ENCODE results near the gene RNU5D-1. TPM values are rescaled to one million over a fixed set of nuclear protein-coding genes. Genes with fewer than 3 reads are reported as not detected.

The RNU5D-1 gene
- total and polyA plus RNA-seq, 10 of the 15 experiments (the other 5 are each of a cell fraction or from before 2014, with no cell fraction given): not detected

DNA sequence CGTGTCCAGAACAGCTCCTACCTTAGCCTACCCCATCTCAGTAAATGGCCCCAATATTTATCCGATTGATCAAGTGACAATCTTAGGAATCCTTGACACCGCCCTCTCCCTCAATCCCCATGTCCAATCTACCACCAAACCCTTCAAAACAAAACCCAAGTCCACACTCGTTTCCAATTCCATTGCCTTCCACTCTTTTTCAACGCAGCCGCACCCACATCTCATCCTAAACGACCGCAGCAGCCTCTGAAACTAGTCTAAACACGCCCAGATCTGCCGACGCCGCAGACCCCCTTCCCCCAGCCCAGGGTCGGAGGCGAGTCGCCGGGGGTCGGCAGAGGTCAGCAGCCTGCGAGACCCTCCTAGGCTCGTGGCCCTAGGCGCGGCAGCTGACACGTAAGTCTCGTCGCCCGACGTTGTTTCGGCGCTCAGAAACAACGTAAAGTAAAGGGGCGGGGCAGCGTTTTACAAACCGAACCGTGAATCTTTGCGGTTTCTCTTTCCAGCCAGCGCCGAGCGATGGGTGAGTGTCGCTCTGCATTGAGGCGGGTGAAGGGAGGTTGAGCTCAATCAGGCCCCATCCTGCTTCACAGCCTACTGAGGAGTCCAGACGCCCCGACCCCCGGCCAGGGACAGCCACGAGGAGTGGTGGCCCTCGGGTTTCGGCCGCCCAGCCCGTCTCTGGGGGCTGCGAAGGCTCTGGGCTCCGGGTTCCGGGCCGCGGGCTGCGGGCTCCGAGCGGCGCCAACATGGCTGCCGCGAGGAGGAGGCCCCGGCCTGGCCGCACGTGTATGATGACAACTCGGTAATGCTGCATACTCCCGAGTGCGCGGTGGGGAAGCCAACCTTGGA lies 44.3 kb upstream of the RNU5D-1 start, which contains the start of gene RPS8 (continued):
- TF ChIP-seq, protein P1, sequence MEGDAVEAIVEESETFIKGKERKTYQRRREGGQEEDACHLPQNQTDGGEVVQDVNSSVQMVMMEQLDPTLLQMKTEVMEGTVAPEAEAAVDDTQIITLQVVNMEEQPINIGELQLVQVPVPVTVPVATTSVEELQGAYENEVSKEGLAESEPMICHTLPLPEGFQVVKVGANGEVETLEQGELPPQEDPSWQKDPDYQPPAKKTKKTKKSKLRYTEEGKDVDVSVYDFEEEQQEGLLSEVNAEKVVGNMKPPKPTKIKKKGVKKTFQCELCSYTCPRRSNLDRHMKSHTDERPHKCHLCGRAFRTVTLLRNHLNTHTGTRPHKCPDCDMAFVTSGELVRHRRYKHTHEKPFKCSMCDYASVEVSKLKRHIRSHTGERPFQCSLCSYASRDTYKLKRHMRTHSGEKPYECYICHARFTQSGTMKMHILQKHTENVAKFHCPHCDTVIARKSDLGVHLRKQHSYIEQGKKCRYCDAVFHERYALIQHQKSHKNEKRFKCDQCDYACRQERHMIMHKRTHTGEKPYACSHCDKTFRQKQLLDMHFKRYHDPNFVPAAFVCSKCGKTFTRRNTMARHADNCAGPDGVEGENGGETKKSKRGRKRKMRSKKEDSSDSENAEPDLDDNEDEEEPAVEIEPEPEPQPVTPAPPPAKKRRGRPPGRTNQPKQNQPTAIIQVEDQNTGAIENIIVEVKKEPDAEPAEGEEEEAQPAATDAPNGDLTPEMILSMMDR (IDR thresholded peaks at IDR 0.05 in 2 of 3, conservative IDR thresholded peaks at IDR 0.05 in 1 of 3; ENCODE audit: control insufficient read depth in 2 of 3, extremely low read depth in 1 of 3, insufficient read depth in 1 of 3, low read depth in 3 of 3, low read length in 3 of 3): no peak
- TF ChIP-seq EP300 (IDR thresholded peaks at IDR 0.05; ENCODE audit: borderline replicate concordance in 1 of 2, control insufficient read depth in 1 of 2, low read depth in 2 of 2, low read length in 2 of 2) (no peak), DPF2 (IDR thresholded peaks at IDR 0.05) (peak; percentile 82), TCF3 (IDR thresholded peaks at IDR 0.05; ENCODE audit: borderline replicate concordance, insufficient read depth, low read depth, low read length) (peak; percentile 82; the same call in 1 of the 2 replicates), NR2F1 (conservative IDR thresholded peaks at IDR 0.05) (peak; percentile 99), NFIC (IDR thresholded peaks at IDR 0.05; ENCODE audit: low read depth, low read length) (peak; percentile 47; the same call in 1 of the 2 replicates), STAT3 (IDR thresholded peaks at IDR 0.05; ENCODE audit: low read depth, low read length) (no peak), HCFC1 (IDR thresholded peaks at IDR 0.05; ENCODE audit: low read length) (peak; percentile 75), RBBP5 (conservative IDR thresholded peaks at IDR 0.05) (peak; percentile 90; the same call in 1 of the 2 replicates), ZZZ3 (IDR thresholded peaks at IDR 0.05; ENCODE audit: control insufficient read depth, insufficient read length, low read depth) (no peak), NR2C2 (IDR thresholded peaks at IDR 0.05; ENCODE audit: borderline replicate concordance, control insufficient read depth, insufficient read length, low read depth) (no peak), SMARCA5 (IDR thresholded peaks at IDR 0.05) (0 out of 2 replicates have a peak, but pooled peaks have one; percentile 60), IKZF2 (IDR thresholded peaks at IDR 0.05) (peak; percentile 33 to 45; a peak in 1 of 4 replicates), GABPA (IDR thresholded peaks at IDR 0.05; ENCODE audit: low read depth) (no peak), CHD4 (IDR thresholded peaks at IDR 0.05) (no peak), HDGF (IDR thresholded peaks at IDR 0.05) (peak; percentile 77), SMAD5 (IDR thresholded peaks at IDR 0.05; ENCODE audit: low read depth) (peak; percentile 98)
- TF ChIP-seq, protein P2, sequence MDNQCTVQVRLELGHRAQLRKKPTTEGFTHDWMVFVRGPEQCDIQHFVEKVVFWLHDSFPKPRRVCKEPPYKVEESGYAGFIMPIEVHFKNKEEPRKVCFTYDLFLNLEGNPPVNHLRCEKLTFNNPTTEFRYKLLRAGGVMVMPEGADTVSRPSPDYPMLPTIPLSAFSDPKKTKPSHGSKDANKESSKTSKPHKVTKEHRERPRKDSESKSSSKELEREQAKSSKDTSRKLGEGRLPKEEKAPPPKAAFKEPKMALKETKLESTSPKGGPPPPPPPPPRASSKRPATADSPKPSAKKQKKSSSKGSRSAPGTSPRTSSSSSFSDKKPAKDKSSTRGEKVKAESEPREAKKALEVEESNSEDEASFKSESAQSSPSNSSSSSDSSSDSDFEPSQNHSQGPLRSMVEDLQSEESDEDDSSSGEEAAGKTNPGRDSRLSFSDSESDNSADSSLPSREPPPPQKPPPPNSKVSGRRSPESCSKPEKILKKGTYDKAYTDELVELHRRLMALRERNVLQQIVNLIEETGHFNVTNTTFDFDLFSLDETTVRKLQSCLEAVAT (IDR thresholded peaks at IDR 0.05): peak; percentile 90
- TF ChIP-seq, protein P3, sequence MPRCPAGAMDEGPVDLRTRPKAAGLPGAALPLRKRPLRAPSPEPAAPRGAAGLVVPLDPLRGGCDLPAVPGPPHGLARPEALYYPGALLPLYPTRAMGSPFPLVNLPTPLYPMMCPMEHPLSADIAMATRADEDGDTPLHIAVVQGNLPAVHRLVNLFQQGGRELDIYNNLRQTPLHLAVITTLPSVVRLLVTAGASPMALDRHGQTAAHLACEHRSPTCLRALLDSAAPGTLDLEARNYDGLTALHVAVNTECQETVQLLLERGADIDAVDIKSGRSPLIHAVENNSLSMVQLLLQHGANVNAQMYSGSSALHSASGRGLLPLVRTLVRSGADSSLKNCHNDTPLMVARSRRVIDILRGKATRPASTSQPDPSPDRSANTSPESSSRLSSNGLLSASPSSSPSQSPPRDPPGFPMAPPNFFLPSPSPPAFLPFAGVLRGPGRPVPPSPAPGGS (IDR thresholded peaks at IDR 0.05; ENCODE audit: borderline replicate concordance, insufficient read depth, low read depth, low read length, poor library complexity, severe bottlenecking): peak; percentile 44
- TF ChIP-seq, protein P4, sequence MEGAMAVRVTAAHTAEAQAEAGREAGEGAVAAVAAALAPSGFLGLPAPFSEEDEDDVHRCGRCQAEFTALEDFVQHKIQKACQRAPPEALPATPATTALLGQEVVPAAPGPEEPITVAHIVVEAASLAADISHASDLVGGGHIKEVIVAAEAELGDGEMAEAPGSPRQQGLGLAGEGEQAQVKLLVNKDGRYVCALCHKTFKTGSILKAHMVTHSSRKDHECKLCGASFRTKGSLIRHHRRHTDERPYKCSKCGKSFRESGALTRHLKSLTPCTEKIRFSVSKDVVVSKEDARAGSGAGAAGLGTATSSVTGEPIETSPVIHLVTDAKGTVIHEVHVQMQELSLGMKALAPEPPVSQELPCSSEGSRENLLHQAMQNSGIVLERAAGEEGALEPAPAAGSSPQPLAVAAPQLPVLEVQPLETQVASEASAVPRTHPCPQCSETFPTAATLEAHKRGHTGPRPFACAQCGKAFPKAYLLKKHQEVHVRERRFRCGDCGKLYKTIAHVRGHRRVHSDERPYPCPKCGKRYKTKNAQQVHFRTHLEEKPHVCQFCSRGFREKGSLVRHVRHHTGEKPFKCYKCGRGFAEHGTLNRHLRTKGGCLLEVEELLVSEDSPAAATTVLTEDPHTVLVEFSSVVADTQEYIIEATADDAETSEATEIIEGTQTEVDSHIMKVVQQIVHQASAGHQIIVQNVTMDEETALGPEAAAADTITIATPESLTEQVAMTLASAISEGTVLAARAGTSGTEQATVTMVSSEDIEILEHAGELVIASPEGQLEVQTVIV (IDR thresholded peaks at IDR 0.05; ENCODE audit: borderline replicate concordance, partially characterized antibody): peak; percentile 65
- TF ChIP-seq, protein P5, sequence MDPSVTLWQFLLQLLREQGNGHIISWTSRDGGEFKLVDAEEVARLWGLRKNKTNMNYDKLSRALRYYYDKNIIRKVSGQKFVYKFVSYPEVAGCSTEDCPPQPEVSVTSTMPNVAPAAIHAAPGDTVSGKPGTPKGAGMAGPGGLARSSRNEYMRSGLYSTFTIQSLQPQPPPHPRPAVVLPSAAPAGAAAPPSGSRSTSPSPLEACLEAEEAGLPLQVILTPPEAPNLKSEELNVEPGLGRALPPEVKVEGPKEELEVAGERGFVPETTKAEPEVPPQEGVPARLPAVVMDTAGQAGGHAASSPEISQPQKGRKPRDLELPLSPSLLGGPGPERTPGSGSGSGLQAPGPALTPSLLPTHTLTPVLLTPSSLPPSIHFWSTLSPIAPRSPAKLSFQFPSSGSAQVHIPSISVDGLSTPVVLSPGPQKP (IDR thresholded peaks at IDR 0.05; ENCODE audit: low read depth, low read length): 0 out of 2 replicates have a peak, but pooled peaks have one; percentile 37
